ENCODE measurements around the gene PYM1. TPM values are rescaled to one million over a fixed set of nuclear protein-coding genes. Genes with fewer than 3 reads are reported as not detected.
A peak's percentile ranks its signal among the peaks of the same experiment; 100 is the strongest.

The PYM1 gene
- total RNA-seq, 2 donors from 2014 or later, result 18.6 to 19.6 TPM

DNA sequence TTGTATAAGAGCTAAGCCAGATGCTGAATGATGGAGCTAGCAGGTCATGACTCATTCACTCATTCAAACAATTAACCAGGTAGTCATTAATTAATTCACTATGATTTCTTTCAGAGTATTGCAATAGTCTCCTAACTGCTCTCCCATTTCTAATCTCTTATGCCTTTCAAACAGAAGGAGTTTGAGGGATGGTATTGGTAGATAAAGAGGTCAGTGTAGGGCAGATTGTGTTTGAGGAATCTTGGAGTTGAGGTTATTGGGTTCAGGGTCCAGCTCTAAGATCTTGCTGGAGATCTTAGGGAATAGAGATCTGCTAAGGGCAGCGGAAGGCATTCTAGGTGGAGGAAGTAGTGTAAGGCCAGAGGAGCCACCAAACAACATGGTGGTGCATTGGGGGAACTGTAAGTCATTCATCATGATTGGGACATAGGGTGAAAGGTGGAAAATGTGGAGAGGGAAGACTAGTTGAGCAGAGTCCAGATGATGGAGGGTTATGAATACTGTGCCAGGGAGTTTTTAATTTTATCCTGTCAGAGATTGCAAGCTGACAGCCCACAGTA is 15.0 kb upstream of the PYM1 start:
- intact Hi-C loops (cut with DNase I), result no loop called here
- no peak for DNase-seq (ENCODE audit: low spot score)

DNA sequence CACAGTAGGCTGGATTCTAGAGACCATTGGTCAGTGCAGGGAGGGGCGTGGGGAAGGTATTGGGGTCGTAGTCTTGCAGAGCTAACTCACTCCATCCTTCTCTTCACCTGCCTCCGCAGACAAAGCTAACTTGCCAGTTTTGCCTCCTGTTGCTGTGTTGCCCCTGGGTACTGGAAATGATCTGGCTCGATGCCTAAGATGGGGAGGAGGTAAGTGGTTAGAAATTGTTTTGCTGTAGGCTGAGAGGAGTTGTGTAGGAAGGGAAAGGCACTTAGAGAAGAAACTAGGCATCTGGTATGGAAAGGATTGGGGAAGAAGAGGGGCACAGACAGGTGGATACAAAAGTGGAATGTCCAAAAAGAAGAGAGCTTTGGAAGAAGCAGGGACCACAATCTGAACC is 14.4 kb upstream of the PYM1 start:
- intact Hi-C loops (cut with DNase I), result no loop called here
- DNase-seq (ENCODE audit: low spot score), result no peak

DNA sequence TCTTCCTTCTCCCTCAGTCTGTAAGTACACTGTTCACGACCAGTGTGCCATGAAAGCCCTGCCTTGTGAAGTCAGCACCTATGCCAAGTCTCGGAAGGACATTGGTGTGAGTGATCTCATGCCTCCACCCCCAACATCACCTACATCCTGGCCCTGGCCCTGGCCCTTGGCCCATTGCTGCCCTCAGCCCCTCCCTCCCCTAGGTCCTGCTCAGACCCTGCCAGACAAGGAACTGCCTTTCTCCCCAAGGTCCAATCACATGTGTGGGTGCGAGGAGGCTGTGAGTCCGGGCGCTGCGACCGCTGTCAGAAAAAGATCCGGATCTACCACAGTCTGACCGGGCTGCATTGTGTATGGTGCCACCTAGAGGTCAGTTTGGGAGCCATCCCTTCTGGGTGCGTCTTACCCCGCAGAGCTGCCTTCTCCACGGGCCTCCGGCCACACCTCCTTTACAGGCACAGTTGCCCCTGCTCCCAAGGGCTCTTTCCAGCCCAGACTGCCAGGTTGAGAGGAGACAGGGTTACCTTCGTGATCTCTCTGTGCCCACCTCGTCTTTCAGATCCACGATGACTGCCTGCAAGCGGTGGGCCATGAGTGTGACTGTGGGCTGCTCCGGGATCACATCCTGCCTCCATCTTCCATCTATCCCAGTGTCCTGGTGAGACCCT is 12.5 kb upstream of the PYM1 start:
- intact Hi-C loops (cut with DNase I), result loop anchor here in 1 of 2 donors (2.0 kb wide), 1 partner anchor 27 kb away; the partner anchor contains the start of genes CDK2 and PMEL
- peak; percentile 93 for DNase-seq (ENCODE audit: low spot score)

DNA sequence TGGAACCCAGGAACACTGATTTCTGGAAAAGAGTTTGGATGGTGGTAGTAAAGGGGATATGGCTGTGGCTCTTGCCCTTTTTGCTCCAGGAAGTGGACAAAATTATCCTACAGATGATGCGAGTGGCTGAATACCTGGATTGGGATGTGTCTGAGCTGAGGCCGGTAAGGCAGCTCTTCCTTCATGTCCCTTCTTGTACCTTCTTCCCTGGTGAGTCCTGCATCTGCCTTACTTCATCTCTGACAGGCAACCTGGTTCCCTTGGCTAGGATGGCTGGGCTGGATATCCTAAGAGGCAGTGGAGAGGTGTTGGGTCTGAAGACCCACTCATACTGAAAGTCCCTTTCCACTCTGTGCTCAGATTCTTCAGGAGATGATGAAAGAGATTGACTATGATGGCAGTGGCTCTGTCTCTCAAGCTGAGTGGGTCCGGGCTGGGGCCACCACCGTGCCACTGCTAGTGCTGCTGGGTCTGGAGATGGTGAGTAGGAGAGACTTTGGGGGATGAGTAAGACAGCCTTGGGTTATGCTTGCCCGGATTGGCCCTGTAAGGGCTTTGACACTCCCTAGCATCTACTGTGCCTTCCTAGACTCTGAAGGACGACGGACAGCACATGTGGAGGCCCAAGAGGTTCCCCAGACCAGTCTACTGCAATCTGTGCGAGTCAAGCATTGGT is 11.3 kb upstream of the PYM1 start:
- no peak for DNase-seq (ENCODE audit: low spot score)
- intact Hi-C loops (cut with DNase I), result loop anchor here (5.0 kb wide), 2 partner anchors 127 to 197 kb away; partner anchors contain the start of gene GDF11 (in 1 of the 2)

DNA sequence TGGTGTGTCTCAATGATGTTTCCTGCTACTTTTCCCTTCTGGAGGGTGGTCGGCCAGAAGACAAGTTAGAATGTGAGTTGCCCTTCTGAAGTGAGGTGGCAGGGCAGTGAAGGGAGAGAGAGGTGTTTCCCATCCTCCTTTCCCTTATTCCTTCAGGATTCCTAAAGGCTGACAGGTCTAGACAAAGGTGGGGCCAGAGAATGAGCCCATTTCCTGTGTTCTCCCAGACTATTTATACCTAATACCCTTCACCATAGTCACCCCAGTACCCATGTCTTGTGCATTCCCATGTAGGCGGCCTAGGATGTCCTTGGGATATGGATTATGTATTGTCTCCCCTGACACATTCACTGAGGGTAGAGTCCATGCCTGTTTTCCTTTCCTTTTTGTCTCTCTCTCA is 10.3 kb upstream of the PYM1 start:
- intact Hi-C loops (cut with DNase I), result loop anchor here (5.0 kb wide), 2 partner anchors 126 to 196 kb away; partner anchors contain the start of gene GDF11 (in 1 of the 2)
- DNase-seq (ENCODE audit: low spot score), result no peak

DNA sequence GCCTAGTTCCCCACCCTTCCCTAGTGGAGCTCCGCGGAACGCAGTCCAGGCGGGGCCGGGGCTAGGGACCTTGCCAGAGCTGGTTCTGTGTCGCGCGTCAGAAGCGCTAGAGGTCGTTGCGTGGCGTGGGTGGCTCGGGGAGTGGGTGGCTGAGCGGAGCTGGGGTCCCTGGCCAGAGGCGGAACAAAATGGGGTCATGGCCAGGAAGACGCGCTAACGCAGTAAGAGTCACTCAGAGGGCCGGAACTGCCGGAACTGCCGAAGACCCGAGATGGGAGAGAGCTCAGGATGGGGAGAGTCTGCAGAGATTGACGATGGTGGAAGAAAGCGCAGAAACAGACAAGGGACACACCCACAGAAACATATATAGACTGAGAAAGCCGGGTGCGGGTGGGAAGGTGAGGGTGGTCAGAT is 8.1 kb upstream of the PYM1 start:
- peak; percentile 84 for DNase-seq (ENCODE audit: low spot score)
- intact Hi-C loops (cut with DNase I), result loop anchor here (5.0 kb wide), 2 partner anchors 123 to 193 kb away; partner anchors contain the start of gene GDF11 (in 1 of the 2)

DNA sequence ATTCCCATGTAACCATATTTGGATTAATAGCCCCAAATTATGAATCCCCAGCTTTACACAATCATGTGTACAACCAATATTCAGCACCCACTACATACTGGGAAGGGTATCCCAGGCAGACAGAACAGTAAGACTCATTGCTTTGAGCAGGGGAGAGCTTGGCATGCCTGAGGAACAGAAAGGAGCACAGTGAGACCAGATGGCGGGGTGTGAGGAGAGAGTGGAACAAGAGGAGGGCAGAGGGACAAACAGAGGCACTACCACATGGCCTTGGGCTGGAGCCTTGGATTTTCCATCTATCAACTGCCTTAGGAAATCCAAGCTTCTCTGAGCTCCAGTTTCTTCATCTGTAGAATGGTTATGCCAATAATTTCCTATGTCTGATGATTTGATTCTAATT is 7.1 kb upstream of the PYM1 start:
- no peak for DNase-seq (ENCODE audit: low spot score)
- intact Hi-C loops (cut with DNase I), result loop anchor here (5.0 kb wide), 2 partner anchors 122 to 192 kb away; partner anchors contain the start of gene GDF11 (in 2 of the 2)

DNA sequence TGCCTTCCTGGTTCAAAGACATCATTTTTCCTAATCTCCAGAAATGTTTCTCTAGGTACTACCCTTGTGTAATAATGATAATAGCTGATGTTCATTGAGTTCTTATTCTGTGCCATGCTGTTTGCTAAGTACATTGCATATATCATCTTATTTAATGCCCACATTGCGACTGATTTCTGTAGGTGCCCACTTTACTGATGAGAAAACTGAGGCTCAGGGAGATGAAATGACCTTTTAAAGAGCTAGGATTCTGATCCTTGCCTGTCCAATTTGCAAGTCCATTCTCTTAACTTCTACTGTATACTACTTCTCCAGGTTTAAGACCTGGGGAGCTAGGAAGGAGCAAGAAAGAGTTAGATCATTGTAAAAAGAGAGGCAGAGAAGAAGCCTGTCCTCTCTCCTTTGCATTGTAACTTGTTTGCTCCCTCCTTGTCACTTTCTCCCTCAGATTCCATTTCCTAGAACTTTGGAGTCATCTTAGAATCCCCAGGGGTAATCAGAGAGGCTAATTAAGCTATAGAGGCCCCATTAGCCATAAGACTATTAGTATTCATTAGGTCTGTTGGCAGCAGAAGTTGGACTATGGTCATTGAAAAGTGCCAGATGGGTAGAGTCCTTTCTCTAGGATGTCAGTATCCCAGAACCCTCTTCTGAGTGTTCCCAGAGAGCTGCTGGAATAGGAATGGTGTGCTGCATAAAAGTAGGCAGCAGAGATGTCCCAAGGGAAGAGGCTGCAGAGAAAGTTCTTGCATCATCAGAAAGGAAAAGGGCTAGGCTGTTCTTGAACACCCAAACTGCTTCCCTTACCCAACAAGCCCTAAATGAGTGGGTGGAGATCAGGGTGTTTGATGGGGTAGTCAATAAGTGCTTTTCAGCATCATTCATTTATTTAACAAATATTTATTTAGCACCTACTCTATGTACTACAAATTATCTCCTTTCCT is 6.4 kb upstream of the PYM1 start:
- DNase-seq (ENCODE audit: low spot score), result no peak
- intact Hi-C loops (cut with DNase I), result loop anchor here in 1 of 2 donors (5.0 kb wide), 1 partner anchor 192 kb away; the partner anchor contains the start of gene GDF11

DNA sequence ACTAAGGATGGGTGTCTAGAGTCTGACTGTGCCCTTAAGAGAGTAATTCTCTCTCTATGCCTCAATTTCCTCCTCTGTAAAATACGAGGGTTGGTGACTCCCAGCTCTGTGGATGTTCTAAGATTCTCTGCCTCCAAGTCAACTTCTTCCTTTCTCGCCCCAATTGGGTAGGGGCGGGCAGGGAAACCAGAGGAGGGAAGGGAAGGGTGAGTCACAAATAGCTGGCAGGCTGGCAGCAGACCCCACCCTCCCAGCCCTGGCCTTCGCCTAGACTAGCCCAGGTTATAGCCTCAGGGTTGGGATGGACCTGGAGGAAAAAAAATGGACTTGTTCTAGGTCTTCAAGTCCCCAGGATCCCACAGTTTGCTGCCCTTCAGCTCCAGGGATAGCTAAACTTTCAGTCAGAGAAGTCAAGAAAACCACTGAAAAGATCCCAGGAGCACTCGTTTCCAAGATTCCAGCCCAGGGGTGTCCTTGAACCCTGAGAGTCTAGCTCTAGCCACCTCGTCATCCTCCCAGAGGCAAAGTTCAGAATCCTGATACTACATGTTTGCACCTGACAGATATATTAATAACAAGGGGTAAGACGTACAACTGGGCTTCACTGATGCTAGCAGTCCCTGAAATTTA is 5.6 kb upstream of the PYM1 start:
- no peak for DNase-seq (ENCODE audit: low spot score)
- intact Hi-C loops (cut with DNase I), result loop anchor here in 1 of 2 donors (5.0 kb wide), 1 partner anchor 191 kb away; the partner anchor contains the start of gene GDF11

DNA sequence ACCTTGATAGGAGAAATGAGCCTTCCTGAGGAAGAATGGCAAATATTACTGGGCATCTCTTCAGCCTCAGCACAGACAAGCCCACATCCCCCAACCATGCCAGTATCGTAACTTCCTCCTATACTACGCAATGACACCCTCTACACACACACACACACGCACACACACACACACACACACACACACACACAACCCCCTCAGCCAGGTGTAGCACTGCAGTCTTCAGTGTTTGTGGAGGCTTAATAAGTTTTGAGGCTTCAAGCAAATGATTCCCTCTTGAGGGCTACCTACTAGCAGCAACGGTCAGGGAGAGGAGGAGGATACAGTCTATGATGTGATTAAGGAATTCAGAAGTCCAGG is 4.8 kb upstream of the PYM1 start:
- no peak for DNase-seq (ENCODE audit: low spot score)
- intact Hi-C loops (cut with DNase I), result loop anchor here in 1 of 2 donors (5.0 kb wide), 1 partner anchor 190 kb away; the partner anchor contains the start of gene GDF11

DNA sequence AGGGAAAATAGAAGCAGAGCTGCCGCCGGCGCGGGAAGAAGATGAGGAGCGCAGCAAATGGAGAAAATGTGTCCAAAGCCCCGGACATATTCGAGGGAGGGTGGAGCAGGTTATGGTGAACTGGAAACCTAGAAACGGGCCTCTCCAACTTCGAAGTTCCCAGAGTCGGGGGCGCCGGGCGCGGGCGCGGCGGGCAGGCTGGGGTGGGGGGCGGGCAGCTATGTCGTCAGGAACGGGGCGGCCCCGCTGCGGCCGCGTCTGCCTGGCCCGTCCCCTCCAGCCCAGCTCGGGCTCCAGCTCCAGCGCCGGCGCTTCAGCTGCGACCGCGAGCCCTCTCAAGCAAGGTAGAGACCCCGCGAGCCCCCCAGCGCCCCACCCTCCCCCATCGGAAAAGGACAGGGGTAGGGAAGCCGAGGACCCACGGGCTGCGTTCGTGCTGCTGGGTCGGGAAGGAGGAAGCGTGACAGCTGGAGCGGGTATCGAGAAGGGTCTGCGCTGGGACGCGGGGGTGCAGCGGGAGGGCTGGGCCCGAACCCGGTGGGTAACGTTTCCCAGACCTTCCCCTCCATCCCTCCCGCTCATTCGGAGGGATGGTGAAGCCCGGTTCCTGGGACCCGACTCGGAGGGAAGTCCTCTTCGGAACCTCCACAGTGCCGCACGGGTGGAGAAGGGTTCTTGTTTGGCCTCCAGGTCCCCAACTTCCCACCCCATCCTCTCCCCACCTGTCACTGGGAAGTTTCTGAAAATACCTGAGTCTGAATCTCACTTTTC is 4.3 kb upstream of the PYM1 start:
- intact Hi-C loops (cut with DNase I), result loop anchor here in 1 of 2 donors (5.0 kb wide), 1 partner anchor 190 kb away; the partner anchor contains the start of gene GDF11
- peak; percentile 83 for DNase-seq (ENCODE audit: low spot score)

DNA sequence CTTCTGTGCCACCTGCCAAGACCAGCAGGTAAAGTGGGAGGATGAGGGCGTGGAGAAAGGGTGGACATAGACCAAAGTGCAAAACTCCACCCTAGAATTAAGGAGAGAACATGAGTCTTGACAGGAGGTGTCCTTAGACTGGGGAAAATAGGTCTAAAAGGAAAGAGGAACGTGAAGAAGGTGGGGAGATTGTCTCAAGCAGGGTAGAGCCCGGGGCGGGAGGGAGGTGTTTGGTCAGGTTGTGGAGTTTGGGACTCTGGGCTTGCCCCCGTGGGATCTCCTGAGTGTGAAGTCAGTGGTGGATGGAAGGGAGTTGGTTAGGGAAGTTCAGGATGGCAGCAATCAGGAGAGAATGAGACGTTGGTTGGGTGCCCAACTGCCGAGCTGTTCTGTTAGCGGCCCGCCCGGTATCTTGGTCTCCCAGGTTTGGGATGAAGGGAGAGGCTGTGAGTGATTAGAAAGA is 3.7 kb upstream of the PYM1 start:
- intact Hi-C loops (cut with DNase I), result loop anchor here in 1 of 2 donors (5.0 kb wide), 1 partner anchor 189 kb away; the partner anchor contains the start of gene GDF11
- no peak for DNase-seq (ENCODE audit: low spot score)

DNA sequence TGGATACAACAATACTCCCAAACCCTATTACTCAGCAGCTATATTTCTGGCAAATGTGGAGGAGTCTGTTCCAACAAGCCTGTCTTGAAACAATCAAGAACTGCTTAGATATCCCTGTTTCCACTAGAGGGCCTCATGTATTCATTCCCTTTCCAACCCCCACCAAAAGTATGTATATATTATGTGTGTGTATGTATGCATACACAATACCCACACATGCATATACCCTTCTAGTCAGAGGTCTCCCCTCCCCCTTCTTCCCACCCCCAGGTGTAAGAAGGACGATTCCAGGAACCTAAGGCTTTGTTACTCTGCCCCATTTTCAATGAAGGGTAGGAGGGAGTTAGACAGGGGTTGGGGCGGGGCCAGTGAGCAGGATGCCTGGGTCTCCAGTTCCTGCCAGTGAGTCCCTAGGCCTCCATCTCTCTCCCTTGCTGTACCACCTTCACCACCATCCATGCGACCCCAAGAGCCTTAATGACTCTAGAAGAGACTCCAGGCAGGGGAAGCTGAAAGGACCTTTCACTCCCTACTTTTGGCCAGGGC is 3.1 kb upstream of the PYM1 start, which contains the start of gene DGKA:
TSS of gene DGKA (plus strand) at position 392 of the 546 bp plus-strand sequence. CDS start 5,342 bp downstream, outside the sequence.
- intact Hi-C loops (cut with DNase I), result loop anchor here in 1 of 2 donors (5.0 kb wide), 1 partner anchor 189 kb away; the partner anchor contains the start of gene GDF11
- DNase-seq (ENCODE audit: low spot score), result no peak

DNA sequence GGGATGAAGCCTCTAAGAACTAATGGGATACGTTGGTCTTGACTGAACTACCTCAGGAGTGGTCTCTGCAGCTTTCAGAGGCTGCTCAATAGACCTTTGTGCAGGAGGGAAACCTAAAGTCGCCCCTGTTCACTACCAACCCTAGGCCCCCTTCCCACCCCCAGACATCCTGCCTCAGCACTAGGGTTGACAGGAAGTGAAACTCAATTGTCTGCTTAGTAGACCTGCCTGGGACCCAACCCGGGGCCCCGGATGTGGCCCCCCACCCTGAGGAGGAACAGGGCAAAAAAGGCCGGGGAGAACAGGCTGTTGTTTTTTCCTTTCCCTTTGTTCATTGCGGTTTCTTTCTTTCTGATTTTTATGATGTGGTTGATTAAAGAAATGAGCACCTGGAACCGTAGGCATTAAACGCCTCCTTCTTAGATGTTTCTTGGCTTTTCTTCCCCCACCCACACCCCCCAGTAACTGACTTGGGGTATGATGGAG is 1.7 kb upstream of the PYM1 start:
- DNase-seq (ENCODE audit: low spot score), result no peak
- intact Hi-C loops (cut with DNase I), result loop anchor here in 1 of 2 donors (5.0 kb wide), 1 partner anchor 97 kb away; no protein-coding TSS in a partner anchor

DNA sequence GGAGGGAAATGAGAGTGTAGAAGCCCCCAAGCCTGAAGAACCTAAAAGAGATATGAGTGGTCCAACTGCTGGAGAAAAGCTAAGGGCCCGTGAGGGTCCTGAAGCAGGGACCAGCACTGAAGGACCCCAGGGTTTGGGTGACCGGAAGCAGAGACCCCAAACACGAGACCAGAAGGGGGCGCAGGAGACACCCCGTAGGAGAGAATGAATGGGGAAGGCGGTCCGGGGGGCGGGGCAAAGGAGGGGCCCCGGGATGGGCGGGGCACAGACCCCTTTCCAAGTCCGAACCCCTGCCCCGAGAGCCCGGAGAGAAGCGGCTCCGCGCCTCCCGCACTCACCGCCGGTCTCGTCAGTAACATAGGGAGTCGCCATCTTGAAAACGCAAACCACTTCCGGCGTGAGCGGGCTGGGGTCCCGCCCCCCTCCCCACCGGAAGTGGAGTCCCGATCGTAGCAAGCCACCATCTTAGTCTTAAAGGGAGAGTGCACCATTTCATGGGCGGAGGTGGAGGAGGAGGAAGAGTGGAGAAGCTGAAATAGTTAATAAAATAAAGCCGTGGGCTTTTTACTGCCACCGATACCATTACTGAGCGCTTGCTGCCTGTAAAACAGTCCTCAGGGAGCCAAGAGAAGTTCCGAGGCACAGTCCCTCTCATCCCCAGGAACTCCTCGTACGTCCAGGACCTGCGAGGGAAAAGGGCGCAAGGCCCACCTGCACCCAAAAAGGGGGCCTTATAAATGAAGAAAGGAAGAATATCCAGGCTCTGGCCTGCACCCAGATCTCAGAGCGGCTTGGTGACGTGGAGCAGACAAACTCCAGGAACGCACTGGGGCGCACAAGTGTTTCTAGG is 731 bp downstream of the PYM1 start:
- intact Hi-C loops (cut with DNase I), result loop anchor here in 1 of 2 donors (5.0 kb wide), 1 partner anchor 95 kb away; no protein-coding TSS in a partner anchor
- peak; percentile 96 for DNase-seq (ENCODE audit: low spot score)

Data from posterior vena cava (tissue), 2 donors.